ENCODE measurements around the gene CHURC1.

Gene CHURC1

DNA sequence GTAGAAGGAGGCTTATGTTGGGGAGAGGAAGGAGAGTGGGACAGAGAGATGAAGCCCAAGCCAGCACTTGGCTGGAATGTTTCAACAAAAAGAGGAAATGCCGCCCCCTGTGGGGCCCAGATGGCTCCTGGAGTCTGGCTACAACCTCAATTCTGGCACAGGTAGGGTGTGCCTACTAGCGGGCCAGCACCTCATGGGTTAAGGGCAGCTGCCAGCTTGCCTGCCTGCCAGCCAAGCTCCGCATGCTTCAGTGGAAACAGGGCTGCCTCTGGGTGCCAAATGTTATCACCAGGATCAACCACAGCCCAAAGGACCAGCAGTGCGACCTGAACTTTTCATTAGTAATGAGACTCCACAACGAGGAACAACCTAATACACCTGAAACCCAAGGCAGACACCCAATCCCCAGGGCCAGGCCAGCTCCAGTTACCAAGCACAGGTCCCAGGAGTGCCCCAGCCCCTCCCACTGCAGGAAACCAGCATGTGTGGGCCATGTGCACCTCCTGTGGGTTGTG lies 46.6 kb downstream of the CHURC1 start:
- peak; percentile 30 for TF ChIP-seq CTCF (IDR thresholded peaks at IDR 0.05; ENCODE audit: low read depth, low read length, missing control alignments)
- no peak overlapping the region for H3K27ac ChIP-seq
- DNase-seq = no peak
- no peaks in the 10 kb centered on the region for H3K27me3 ChIP-seq (replicated peaks)
- no peaks in the 10 kb centered on the region for H3K36me3 ChIP-seq (replicated peaks)
- H3K4me3 ChIP-seq (ENCODE audit: low read depth, low read length) = no peak overlapping the region
- in situ Hi-C loops (cut with HindIII; ENCODE audit: low pct_ligation_motif_present, low sequenced_read_pairs) = no loop called here

- TF ChIP-seq CTCF (IDR thresholded peaks at IDR 0.05; ENCODE audit: low read depth, low read length, missing control alignments) = peak; percentile 19
- DNase-seq = no peak
- in situ Hi-C loops (cut with HindIII; ENCODE audit: low pct_ligation_motif_present, low sequenced_read_pairs) = no loop called here
- H3K4me3 ChIP-seq (ENCODE audit: low read depth, low read length) = no peak overlapping the region
- no peaks in the 10 kb centered on the region for H3K27me3 ChIP-seq (replicated peaks)
- H3K36me3 ChIP-seq (replicated peaks) = no peaks in the 10 kb centered on the region
- H3K27ac ChIP-seq = no peak overlapping the region
Measured at GRCh38 chr14:64963611-64964010, 49.4 kb downstream of the CHURC1 start.

DNA sequence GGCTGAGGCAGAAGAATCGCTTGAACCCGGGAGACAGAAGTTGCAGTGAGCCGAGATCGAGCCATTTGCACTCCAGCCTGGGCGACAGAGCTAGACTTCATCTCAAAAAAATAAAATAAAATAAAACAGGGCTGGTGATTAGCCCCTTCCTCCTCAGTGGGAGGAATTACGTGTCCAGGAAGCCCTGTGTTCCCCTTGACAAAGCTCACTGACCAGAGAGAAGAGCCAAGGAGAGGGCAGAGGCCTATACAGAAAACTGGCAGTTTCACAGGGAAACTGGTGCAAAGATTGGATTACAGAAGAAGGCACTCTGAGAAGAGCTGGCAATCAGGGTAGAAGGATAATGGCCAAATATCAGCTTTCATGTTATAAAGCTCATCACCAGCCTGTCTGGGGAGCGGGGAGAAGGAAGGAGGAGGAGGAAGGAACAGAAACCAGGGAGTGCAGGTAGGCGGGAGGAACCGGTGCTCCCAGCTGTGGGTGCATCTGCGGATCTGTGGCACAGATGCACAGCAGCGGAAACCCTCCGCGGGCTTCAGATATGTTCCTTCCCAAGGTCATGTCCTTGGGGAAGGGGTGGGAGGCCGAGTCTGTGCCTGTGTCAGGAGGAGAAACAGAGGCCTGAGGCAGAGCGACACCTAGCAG lies 51.2 kb downstream of the CHURC1 start:
- TF ChIP-seq CTCF (IDR thresholded peaks at IDR 0.05; ENCODE audit: low read depth, low read length, missing control alignments) = no peak
- no peak for DNase-seq
- no peak overlapping the region for H3K27ac ChIP-seq
- in situ Hi-C loops (cut with HindIII; ENCODE audit: low pct_ligation_motif_present, low sequenced_read_pairs) = no loop called here
- no peaks in the 10 kb centered on the region for H3K27me3 ChIP-seq (replicated peaks)
- H3K4me3 ChIP-seq (ENCODE audit: low read depth, low read length) = no peak overlapping the region
- H3K36me3 ChIP-seq (replicated peaks) = no peaks in the 10 kb centered on the region

GRCh38 chr14:64966976-64967375 lies 52.7 kb downstream of the CHURC1 start:
- Histone ChIP-seq H3K4me3 (ENCODE audit: low read depth, low read length) (no peak overlapping the region), H3K27me3 (replicated peaks) (no peaks in the 10 kb centered on the region), H3K36me3 (replicated peaks) (no peaks in the 10 kb centered on the region), H3K27ac (no peak overlapping the region)
- in situ Hi-C loops (cut with HindIII; ENCODE audit: low pct_ligation_motif_present, low sequenced_read_pairs) = no loop called here
- no peak for DNase-seq
- no peak for TF ChIP-seq CTCF (IDR thresholded peaks at IDR 0.05; ENCODE audit: low read depth, low read length, missing control alignments)

GRCh38 chr14:64968167-64968566 lies 53.9 kb downstream of the CHURC1 start:
- DNase-seq = no peak
- TF ChIP-seq CTCF (IDR thresholded peaks at IDR 0.05; ENCODE audit: low read depth, low read length, missing control alignments) = no peak
- in situ Hi-C loops (cut with HindIII; ENCODE audit: low pct_ligation_motif_present, low sequenced_read_pairs) = no loop called here
- Histone ChIP-seq H3K4me3 (ENCODE audit: low read depth, low read length) (no peak overlapping the region), H3K36me3 (replicated peaks) (no peaks in the 10 kb centered on the region), H3K27me3 (replicated peaks) (no peaks in the 10 kb centered on the region), H3K27ac (no peak overlapping the region)

DNA sequence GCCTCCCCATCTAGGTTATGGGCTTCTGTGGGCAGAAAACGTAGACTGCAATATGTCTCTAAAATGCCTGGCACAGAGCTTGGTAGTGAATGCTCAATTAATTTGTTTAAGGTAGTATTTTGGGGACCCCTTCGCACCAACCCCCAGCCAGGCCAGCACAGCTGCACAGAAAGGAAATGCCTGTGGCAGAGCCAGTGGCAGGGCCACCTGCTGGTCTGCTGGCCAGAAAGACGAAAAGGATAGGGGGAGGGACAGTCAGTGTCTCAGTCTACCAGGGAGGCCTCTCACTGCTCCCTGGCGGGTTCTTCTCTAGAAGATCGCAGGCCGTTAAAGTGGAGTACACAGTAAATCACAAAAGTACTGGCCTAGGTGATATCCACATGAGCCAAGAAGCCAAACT lies 54.4 kb downstream of the CHURC1 start:
- Histone ChIP-seq H3K36me3 (replicated peaks) (no peaks in the 10 kb centered on the region), H3K4me3 (ENCODE audit: low read depth, low read length) (no peak overlapping the region), H3K27ac (no peak overlapping the region), H3K27me3 (replicated peaks) (no peaks in the 10 kb centered on the region)
- in situ Hi-C loops (cut with HindIII; ENCODE audit: low pct_ligation_motif_present, low sequenced_read_pairs) = no loop called here
- DNase-seq = no peak
- TF ChIP-seq CTCF (IDR thresholded peaks at IDR 0.05; ENCODE audit: low read depth, low read length, missing control alignments) = no peak

Measured in brain microvascular endothelial cell (primary cell).